Esophagus mucosa (tissue), 1 donor: ENCODE results near the gene HEPHL1. TPM values are rescaled to one million over a fixed set of nuclear protein-coding genes. Genes with fewer than 3 reads are reported as not detected.
"Not testable (repeated sequence)": the region's sequence is repeated elsewhere in the genome, so short reads cannot be mapped to it uniquely, and the experiment has no call there.

Experiments used
- ATAC-seq: fragments of 200-7000 bp; cut with Tn5 transposase; one replicate; pipeline ENCODE4 v1.9.1; 2020
- total RNA-seq: library from RNA; stranded (reverse); gene quantifications from one replicate; pipeline ENCODE4 v1.2.4, GENCODE V29; 2023
- donor health status: DM: yes; HTN: yes; CAD: no.

Gene HEPHL1
- total RNA-seq, 1 donor from 2014 or later = 13.0 TPM

- ATAC-seq = no peak
These were observed 69.9 kb downstream of the HEPHL1 start for GRCh38 chr11:94091091-94091490.

- no peak for ATAC-seq
These were observed 79.1 kb downstream of the HEPHL1 start for GRCh38 chr11:94100253-94100652.

DNA sequence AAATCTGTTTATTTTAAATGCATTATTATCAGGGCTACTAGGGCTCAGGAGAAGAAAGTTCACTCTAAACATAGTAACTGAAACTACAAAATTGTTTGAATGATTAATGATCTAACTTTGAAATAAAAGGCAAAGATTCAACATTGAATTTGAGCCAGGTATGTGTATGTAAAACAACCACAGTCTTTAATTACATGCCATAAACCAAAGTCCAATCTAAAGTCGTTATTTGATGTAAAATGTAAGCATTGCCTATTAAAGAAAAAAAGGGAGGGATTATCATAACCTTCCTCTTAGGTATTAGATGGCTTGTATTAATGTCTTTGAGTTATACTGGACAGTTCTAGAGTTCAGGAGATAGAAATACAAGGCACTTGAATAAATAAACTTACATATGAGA, 82.3 kb downstream of the HEPHL1 start:
- ATAC-seq = no peak

DNA sequence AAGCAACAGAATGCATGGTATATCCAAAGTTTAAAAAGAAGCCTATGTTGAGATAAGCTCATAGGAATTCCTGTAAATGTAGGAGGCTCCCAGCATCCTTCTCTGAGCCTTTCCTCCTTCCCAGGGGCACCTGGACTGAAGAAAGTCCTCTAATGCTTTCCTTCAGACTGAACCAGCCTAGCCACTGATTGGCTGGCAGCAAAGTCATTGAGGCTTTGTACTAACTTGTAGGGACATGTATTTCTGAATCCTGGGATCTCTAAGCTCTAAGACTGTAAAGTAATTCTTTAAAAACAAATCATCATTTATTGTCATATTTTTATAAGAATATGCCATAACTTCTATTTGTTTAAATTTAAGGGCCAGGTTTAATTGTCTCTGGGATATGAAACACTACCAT, 83.6 kb downstream of the HEPHL1 start:
- peak; percentile 53 for ATAC-seq

DNA sequence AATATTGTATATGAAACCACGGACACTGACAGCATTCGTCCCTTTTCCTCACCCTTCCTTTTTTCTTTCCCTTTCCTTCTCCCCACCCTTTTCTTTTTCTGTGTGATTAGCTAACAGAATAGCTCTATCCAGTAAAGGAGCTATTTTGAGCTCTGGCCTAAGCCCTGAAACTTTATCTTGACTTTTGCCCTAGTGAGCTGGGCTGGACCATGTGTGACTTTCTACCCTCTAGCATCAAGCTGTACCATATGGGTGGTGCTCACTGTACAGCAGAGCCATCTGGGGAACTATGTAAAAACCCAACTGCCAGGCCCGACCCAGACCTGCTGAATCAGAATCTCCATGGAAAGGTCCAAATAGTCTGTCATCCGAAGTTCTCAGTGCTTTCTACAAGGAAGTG, 85.6 kb downstream of the HEPHL1 start:
- ATAC-seq = no peak

DNA sequence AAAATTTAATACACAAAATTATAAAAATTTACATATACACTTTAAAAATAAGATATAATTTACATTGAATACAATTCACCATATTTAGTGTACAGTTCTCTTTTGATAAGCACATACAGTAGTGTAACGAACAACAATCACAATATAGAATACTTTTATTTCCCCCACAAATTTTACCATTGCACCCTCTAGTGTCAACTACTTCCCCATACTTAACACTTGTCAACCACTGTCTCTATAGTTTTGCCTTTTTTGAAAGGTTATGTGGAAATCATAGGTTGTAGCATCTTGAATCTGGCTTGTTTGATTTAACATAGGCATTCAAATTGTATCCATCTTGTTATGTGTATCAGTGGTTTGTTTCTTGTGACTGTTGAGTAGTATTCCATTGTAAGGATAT, 86.2 kb downstream of the HEPHL1 start:
- ATAC-seq = no peak

DNA sequence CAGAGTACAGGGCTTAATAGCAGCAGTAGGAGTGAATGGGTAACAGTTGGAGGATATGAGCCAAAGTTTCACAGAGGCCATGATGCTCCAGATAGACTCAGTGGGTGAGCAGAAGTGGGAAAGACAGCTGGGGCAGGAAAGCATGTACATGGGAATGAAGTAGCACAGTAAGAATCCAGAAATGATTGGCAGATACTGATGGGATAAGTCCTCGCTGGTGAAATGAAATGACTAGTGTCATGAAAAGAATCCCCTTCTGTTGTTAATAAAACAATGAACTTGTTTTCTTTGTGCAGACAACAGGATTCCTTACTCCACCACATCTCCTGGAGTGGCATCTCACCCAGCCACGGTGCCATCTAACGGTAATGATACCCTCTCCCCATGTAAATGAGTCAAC, 90.1 kb downstream of the HEPHL1 start:
- ATAC-seq = no peak

DNA sequence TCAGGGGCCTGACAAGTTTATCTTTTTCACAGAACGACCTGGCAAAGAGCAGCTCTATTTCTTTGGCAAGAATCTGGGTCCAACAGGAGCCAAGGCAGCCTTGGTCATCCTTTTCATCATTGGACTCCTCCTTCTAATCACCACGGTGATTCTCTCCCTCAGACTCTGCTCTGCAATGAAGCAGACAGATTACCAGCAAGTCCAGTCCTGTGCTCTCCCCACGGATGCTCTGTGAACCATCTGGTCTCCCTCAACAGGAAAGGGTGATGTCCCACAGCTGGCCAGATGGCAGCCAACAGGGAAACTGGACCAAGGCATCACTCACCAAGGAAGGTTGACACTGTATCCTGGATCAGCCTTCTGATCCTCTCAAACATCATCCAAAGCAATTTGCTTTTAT, 90.5 kb downstream of the HEPHL1 start:
- ATAC-seq = peak; percentile 13

DNA sequence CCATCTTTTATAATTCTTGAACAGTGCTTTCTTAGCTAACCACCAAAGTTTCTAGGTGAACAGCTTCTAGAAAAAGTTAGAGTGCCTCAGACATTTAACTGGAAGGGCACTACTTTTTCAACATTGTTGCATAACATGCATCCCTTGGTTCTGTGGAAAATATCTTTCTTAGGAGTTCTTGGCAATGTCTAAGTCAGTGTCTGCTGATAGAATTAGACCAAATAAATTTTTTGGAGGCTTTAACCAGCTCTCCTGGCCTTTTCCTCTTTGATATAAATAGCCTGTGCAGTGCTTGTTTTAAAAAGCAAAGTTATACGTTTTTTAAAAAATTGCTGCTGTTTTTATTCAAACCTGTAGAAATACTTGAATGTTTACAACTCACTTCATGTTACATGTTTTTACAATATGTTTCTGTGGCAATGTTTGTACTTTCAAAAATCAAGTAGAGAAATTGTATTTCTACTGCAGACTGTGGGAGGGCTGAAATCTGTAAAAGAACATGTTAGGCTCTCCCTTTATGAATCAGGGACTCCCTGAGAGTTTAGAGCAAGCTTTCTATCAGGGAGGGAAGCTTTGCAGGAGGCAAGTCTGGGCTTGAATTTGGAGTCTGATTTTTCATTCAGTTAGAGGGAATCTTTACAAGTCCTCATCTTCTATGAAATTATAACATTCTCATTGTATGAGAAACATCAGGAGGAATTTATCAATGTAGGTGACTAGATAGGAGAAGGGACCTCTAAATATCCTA, 91.2 kb downstream of the HEPHL1 start:
- peak; percentile 50 for ATAC-seq

GRCh38 chr11:94117197-94117574, 96.0 kb downstream of the HEPHL1 start:
- no peak for ATAC-seq

DNA sequence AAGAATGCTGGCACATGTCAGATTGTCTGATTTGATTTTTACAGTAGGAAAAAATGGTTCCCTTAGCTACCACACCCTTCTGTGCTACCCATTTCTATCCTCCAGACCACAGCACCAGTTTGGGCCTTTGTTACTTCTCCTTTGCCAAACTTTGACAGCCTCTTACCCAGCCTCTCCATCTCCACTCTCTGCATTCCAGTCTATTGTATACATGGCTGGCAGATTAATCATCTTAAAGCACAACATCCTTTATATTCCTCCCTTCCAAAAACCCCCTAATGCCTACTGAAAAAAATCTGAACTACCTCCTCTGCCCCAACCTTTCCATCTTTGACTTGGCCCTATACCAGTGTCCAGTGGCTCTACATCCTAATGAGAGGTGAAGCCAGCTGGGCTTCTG, 96.7 kb downstream of the HEPHL1 start:
- peak; percentile 28 for ATAC-seq

- not testable (repeated sequence) for ATAC-seq
These were observed 98.5 kb downstream of the HEPHL1 start for GRCh38 chr11:94119676-94120075.

GRCh38 chr11:94120516-94120915, 99.4 kb downstream of the HEPHL1 start:
- not testable (repeated sequence) for ATAC-seq

GRCh38 chr11:94120946-94121345, 99.8 kb downstream of the HEPHL1 start:
- ATAC-seq = no peak

- no peak for ATAC-seq
These were observed 104.4 kb downstream of the HEPHL1 start for GRCh38 chr11:94125407-94126115.

- ATAC-seq = no peak
These were observed 106.5 kb downstream of the HEPHL1 start for GRCh38 chr11:94127638-94128037.

DNA sequence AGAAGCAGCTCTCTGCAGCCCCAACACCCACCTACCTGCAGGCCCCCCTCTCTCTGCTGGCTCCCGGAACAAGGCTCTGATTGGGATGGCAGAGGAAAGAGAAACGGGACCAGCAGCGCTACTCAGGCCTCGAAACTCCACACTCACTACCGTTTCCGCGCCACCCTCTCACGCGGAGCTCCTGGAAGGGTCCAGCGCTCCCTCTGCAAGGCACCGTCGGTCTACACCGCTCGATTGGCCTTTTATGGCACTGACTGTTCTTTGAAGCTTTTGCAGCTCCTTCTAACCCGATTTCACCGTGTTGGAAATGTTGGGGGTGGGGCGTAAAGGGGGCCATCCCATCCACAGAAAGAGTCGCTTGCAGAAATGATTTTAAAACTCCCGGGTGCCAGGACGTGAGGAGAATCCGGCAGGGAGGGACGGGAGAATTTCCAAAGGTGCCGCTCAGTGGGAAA, 107.2 kb downstream of the HEPHL1 start:
- ATAC-seq = peak; percentile 7

- peak; percentile 88 for ATAC-seq
These were observed 107.8 kb downstream of the HEPHL1 start, which contains the start of gene PANX1 for GRCh38 chr11:94128746-94129511. Gene PANX1, plus strand, starts transcription at chr11:94128841. Its CDS starts 472 bp downstream, at chr11:94129313.

GRCh38 chr11:94129512-94130297, 108.6 kb downstream of the HEPHL1 start:
- peak; percentile 72 for ATAC-seq

DNA sequence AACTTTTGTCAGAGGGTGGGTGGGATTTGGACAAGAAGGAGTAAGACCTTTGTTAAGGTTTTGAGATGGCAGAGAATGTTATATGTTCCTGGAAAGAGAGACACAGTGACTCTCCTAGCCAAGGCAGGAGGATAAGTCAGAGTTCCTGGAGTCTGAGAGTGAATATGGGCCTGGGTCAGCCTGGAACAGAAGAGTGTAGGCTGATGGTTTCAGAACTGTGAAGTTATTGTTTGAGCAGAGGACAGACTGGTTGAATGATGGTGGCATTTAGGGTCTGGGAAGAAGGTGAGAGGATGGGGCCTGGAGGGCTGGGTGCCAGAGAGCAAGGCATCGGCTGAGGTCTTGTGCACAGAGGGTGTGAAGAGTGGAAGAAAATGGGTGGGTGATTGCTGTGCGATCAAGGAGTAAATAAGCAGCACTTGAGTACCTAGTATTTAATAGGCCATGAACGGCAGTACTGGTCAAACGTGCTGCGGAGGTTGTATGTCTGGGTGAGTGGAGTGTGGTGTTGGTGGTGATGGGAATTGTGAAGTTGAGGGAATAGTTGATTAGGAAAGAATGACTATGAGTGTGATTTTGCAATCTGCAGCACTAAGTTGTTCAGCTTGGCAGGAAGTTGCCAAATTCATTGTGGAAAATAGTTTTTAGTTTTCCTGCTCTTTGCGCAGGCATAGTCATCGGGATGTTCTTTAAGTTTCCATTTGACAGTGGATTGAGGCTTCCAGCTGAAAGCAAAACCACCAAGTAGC, 109.3 kb downstream of the HEPHL1 start:
- ATAC-seq = peak; percentile 31

DNA sequence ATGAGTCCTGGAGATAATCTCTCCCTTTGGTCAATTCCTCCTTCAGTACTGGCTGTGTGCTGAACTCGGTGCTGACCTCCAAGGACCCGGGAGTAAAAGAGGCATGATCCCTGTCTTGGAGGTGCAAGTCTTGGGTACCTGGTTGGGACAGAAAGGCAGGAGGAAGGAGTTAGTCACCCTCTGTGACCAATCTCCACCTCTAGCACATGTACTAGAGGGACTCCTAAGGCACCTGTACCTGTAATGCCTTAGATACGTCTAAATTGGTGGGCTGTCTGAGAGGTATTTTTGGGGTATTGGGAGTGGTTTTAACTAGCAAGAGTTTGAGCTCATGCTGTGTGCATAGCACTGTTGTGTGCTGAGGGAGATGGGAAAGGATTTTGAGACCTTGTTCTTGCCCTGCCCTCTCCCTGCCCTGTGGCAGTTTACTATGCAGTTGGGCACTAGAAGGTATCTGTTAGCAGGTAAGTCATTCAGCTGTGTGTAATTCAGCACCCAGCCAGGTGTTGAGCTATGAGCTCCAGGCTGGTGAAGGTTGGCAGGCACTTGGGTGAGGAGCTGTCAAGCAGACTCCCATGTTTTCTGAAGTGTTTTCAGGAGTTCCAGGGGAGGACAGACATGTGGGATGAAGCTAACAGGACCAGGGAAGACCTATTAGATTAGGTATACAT, 110.0 kb downstream of the HEPHL1 start:
- peak; percentile 54 for ATAC-seq
